ENCODE data around the gene GALNT12.

Gene GALNT12

DNA sequence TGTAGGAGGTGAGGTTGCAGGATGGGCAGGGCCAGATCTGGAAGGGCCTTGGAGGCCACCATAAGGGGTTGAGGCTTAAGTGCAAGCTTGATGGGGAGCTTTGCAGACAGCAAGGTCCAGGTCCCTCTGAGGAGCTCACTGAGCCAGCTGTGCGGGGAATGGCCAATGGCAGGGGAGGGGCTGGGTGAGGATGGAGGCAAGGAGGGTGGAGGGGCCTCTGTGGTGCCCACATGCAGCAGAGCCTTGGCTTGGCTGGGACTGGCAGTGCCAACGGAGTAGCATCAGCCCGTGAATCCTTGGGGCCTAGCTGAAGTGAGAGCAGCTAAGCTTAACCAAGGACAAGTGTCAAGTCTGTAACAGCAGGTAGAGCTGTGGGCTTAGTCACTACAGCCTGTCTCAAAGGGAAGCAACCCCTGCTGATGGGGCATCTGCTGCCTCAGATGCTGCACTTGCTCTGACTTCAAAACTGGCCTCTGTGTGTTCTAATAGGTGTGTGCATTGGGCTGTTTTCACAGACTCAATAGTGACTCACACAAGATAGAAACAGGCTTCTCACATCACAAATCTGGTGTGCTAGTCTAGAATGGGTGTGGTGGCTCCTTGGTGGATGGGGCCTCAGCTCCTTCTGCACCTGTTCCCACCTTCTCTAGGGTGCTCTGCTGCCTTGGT, 16.3 kb downstream of the GALNT12 start:
- DNase-seq (ENCODE audit: insufficient read length, low spot score) (no peak), FAIRE-seq (no peak)
- TF ChIP-seq POU2F2 (IDR thresholded peaks at IDR 0.05; ENCODE audit: low read depth, low read length), result no peak
- no peak for TF ChIP-seq POLR2A (IDR thresholded peaks at IDR 0.05; ENCODE audit: low read depth, low read length)
- no peak for TF ChIP-seq SPI1 (IDR thresholded peaks at IDR 0.05; ENCODE audit: low read depth, low read length)
- no peak for TF ChIP-seq POLR2AphosphoS5 (IDR thresholded peaks at IDR 0.05; ENCODE audit: low read depth, low read length)
- no peak for TF ChIP-seq PAX5 (IDR thresholded peaks at IDR 0.05; ENCODE audit: insufficient read depth, low read length, severe bottlenecking)
- TF ChIP-seq TAF1 (IDR thresholded peaks at IDR 0.05; ENCODE audit: low read depth, low read length), result no peak

GRCh38 chr9:98825414-98825813, 17.9 kb downstream of the GALNT12 start:
- FAIRE-seq (no peak), DNase-seq (ENCODE audit: insufficient read length, low spot score) (no peak)
- TF ChIP-seq SPI1 (IDR thresholded peaks at IDR 0.05; ENCODE audit: low read depth, low read length) (no peak), POLR2A (IDR thresholded peaks at IDR 0.05; ENCODE audit: low read depth, low read length) (no peak), PAX5 (IDR thresholded peaks at IDR 0.05; ENCODE audit: insufficient read depth, low read length, severe bottlenecking) (no peak), TAF1 (IDR thresholded peaks at IDR 0.05; ENCODE audit: low read depth, low read length) (no peak)

GRCh38 chr9:98826716-98827115, 19.2 kb downstream of the GALNT12 start:
- DNase-seq (ENCODE audit: insufficient read length, low spot score), result no peak
- FAIRE-seq, result no peak
- no peak for TF ChIP-seq POLR2A (IDR thresholded peaks at IDR 0.05; ENCODE audit: low read depth, low read length)
- no peak for TF ChIP-seq POU2F2 (IDR thresholded peaks at IDR 0.05; ENCODE audit: low read depth, low read length)
- TF ChIP-seq SPI1 (IDR thresholded peaks at IDR 0.05; ENCODE audit: low read depth, low read length), result no peak
- TF ChIP-seq PAX5 (IDR thresholded peaks at IDR 0.05; ENCODE audit: insufficient read depth, low read length, severe bottlenecking), result no peak
- TF ChIP-seq POLR2AphosphoS5 (IDR thresholded peaks at IDR 0.05; ENCODE audit: low read depth, low read length), result no peak
- TF ChIP-seq TAF1 (IDR thresholded peaks at IDR 0.05; ENCODE audit: low read depth, low read length), result no peak

- DNase-seq (ENCODE audit: insufficient read length, low spot score), result no peak
- no peak for TF ChIP-seq PAX5 (IDR thresholded peaks at IDR 0.05; ENCODE audit: insufficient read depth, low read length, severe bottlenecking)
- TF ChIP-seq POU2F2 (IDR thresholded peaks at IDR 0.05; ENCODE audit: low read depth, low read length), result no peak
- TF ChIP-seq POLR2AphosphoS5 (IDR thresholded peaks at IDR 0.05; ENCODE audit: low read depth, low read length), result no peak
- no peak for TF ChIP-seq SPI1 (IDR thresholded peaks at IDR 0.05; ENCODE audit: low read depth, low read length)
- TF ChIP-seq TAF1 (IDR thresholded peaks at IDR 0.05; ENCODE audit: low read depth, low read length), result no peak
- TF ChIP-seq POLR2A (IDR thresholded peaks at IDR 0.05; ENCODE audit: low read depth, low read length), result no peak
- FAIRE-seq, result no peak
Observed at GRCh38 chr9:98829766-98830165, 22.3 kb downstream of the GALNT12 start.

- TF ChIP-seq POLR2AphosphoS5 (IDR thresholded peaks at IDR 0.05; ENCODE audit: low read depth, low read length) (no peak), PAX5 (IDR thresholded peaks at IDR 0.05; ENCODE audit: insufficient read depth, low read length, severe bottlenecking) (no peak), POU2F2 (IDR thresholded peaks at IDR 0.05; ENCODE audit: low read depth, low read length) (no peak), POLR2A (IDR thresholded peaks at IDR 0.05; ENCODE audit: low read depth, low read length) (no peak), SPI1 (IDR thresholded peaks at IDR 0.05; ENCODE audit: low read depth, low read length) (no peak), TAF1 (IDR thresholded peaks at IDR 0.05; ENCODE audit: low read depth, low read length) (no peak)
- no peak for DNase-seq (ENCODE audit: insufficient read length, low spot score)
- FAIRE-seq, result no peak
Observed at GRCh38 chr9:98830554-98830953, 23.1 kb downstream of the GALNT12 start.

DNA sequence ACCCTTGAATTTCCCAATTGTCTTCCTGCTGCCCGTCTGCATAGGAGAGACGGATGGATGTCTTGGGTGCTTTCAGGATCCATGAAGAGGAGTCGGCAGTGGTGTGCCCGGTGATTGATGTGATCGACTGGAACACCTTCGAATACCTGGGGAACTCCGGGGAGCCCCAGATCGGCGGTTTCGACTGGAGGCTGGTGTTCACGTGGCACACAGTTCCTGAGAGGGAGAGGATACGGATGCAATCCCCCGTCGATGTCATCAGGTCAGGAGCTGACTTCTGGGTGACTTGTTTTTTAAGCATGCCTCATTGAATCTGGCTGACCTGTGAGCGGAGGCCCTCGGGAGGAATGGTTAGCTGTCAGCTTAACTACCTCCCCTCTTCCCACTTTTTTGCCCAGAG, 24.2 kb downstream of the GALNT12 start:
- no peak for FAIRE-seq
- DNase-seq (ENCODE audit: insufficient read length, low spot score), result no peak
- TF ChIP-seq POU2F2 (IDR thresholded peaks at IDR 0.05; ENCODE audit: low read depth, low read length) (no peak), SPI1 (IDR thresholded peaks at IDR 0.05; ENCODE audit: low read depth, low read length) (no peak), POLR2A (IDR thresholded peaks at IDR 0.05; ENCODE audit: low read depth, low read length) (no peak), POLR2AphosphoS5 (IDR thresholded peaks at IDR 0.05; ENCODE audit: low read depth, low read length) (no peak), TAF1 (IDR thresholded peaks at IDR 0.05; ENCODE audit: low read depth, low read length) (no peak), PAX5 (IDR thresholded peaks at IDR 0.05; ENCODE audit: insufficient read depth, low read length, severe bottlenecking) (no peak)

DNA sequence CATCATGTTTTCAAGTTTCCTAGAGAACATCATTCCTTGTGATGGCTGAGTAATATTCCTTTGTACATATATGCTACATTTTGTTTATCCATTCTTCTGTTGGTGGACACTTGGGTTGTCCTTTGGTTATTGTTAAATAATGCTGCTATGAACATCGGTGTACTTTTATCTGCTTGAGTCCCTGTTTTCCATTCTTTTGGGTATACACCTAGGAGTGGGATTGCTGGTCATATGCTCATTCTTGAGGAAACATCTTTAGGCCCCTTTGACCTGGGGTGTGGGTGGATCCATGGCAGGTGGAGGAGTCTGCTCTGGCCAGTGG, 25.3 kb downstream of the GALNT12 start:
- no peak for DNase-seq (ENCODE audit: insufficient read length, low spot score)
- FAIRE-seq, result no peak
- no peak for TF ChIP-seq TAF1 (IDR thresholded peaks at IDR 0.05; ENCODE audit: low read depth, low read length)
- no peak for TF ChIP-seq POLR2AphosphoS5 (IDR thresholded peaks at IDR 0.05; ENCODE audit: low read depth, low read length)
- no peak for TF ChIP-seq POLR2A (IDR thresholded peaks at IDR 0.05; ENCODE audit: low read depth, low read length)
- no peak for TF ChIP-seq SPI1 (IDR thresholded peaks at IDR 0.05; ENCODE audit: low read depth, low read length)
- TF ChIP-seq POU2F2 (IDR thresholded peaks at IDR 0.05; ENCODE audit: low read depth, low read length), result no peak
- no peak for TF ChIP-seq PAX5 (IDR thresholded peaks at IDR 0.05; ENCODE audit: insufficient read depth, low read length, severe bottlenecking)

DNA sequence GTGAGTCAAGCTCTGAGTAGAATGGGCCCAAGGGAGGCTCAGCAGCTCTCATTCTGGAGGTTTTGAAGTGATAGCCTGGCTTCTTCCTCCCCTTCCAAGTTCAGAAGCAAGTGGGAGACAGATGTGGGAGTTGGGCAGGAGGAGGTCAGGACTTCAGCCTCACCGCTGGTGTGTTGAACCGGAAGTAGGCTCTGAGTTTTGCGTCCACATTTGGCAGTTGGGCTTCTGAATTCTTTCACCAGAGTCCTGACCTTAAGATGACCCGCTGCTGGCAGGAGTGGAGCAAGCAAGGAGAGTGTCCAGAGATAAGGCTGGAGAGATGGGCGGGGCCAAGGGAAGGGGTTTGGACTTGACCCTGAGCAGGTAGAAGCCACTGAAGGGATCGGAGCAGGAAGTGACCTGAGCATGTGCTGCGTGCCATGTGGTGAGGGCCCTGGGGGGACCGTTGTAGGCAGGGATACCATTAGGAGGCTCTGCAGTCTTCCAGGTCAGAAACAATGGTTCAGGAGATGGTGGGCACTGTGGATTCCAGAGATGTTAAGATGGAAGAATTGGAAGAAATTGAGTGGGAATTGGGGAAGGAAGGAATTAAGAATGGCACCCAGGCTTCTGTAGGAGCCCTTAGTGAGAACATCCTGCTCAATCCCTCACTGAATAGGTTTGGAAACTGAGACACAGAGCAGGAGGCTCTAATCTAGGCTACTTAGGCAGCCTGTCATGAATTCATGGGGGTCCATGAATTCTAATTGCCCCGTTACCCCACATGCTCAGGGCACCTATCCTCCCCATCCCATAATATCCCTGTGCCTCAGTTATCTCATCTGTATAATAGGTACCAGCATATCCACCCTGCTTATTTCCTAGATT, 25.9 kb downstream of the GALNT12 start:
- DNase-seq (ENCODE audit: insufficient read length, low spot score), result no peak
- no peak for FAIRE-seq
- TF ChIP-seq SPI1 (IDR thresholded peaks at IDR 0.05; ENCODE audit: low read depth, low read length), result no peak
- no peak for TF ChIP-seq POU2F2 (IDR thresholded peaks at IDR 0.05; ENCODE audit: low read depth, low read length)
- no peak for TF ChIP-seq POLR2AphosphoS5 (IDR thresholded peaks at IDR 0.05; ENCODE audit: low read depth, low read length)
- TF ChIP-seq PAX5 (IDR thresholded peaks at IDR 0.05; ENCODE audit: insufficient read depth, low read length, severe bottlenecking), result no peak
- no peak for TF ChIP-seq POLR2A (IDR thresholded peaks at IDR 0.05; ENCODE audit: low read depth, low read length)
- no peak for TF ChIP-seq TAF1 (IDR thresholded peaks at IDR 0.05; ENCODE audit: low read depth, low read length)

GRCh38 chr9:98834386-98834785, 26.9 kb downstream of the GALNT12 start:
- FAIRE-seq (no peak), DNase-seq (ENCODE audit: insufficient read length, low spot score) (no peak)
- no peak for TF ChIP-seq POLR2A (IDR thresholded peaks at IDR 0.05; ENCODE audit: low read depth, low read length)
- TF ChIP-seq SPI1 (IDR thresholded peaks at IDR 0.05; ENCODE audit: low read depth, low read length), result no peak
- no peak for TF ChIP-seq TAF1 (IDR thresholded peaks at IDR 0.05; ENCODE audit: low read depth, low read length)
- no peak for TF ChIP-seq PAX5 (IDR thresholded peaks at IDR 0.05; ENCODE audit: insufficient read depth, low read length, severe bottlenecking)
- no peak for TF ChIP-seq POLR2AphosphoS5 (IDR thresholded peaks at IDR 0.05; ENCODE audit: low read depth, low read length)
- no peak for TF ChIP-seq POU2F2 (IDR thresholded peaks at IDR 0.05; ENCODE audit: low read depth, low read length)
